T-helper 9 cell (primary cell): ENCODE data around the gene UNC13B.

ENCODE experiments used
- DNase-seq: peaks from one replicate; pipeline ENCODE4 v3.0.0-alpha.2; 2020

UNC13B gene

GRCh38 chr9:35279946-35280345 is 118.1 kb downstream of the UNC13B start:
- DNase-seq: no peak

- no peak for DNase-seq
Observed at GRCh38 chr9:35280399-35280798, 118.6 kb downstream of the UNC13B start.

- no peak for DNase-seq
Observed at GRCh38 chr9:35285731-35286130, 123.9 kb downstream of the UNC13B start.

GRCh38 chr9:35286381-35286780 is 124.6 kb downstream of the UNC13B start:
- no peak for DNase-seq

GRCh38 chr9:35287987-35288632 is 126.3 kb downstream of the UNC13B start:
- DNase-seq: no peak

GRCh38 chr9:35288778-35289177 is 127.0 kb downstream of the UNC13B start:
- no peak for DNase-seq

GRCh38 chr9:35293376-35293964 is 131.7 kb downstream of the UNC13B start:
- no peak for DNase-seq

- no peak for DNase-seq
Observed at GRCh38 chr9:35294066-35294465, 132.3 kb downstream of the UNC13B start.

GRCh38 chr9:35294556-35294955 is 132.7 kb downstream of the UNC13B start:
- no peak for DNase-seq

GRCh38 chr9:35295369-35296036 is 133.7 kb downstream of the UNC13B start:
- no peak for DNase-seq

GRCh38 chr9:35303567-35303966 is 141.8 kb downstream of the UNC13B start:
- DNase-seq: no peak

GRCh38 chr9:35306283-35306682 is 144.5 kb downstream of the UNC13B start:
- DNase-seq: no peak

GRCh38 chr9:35308316-35308715 is 146.5 kb downstream of the UNC13B start:
- no peak for DNase-seq

GRCh38 chr9:35311891-35312639 is 150.3 kb downstream of the UNC13B start:
- DNase-seq: no peak

GRCh38 chr9:35313460-35313859 is 151.7 kb downstream of the UNC13B start:
- DNase-seq: no peak

- DNase-seq: no peak
Observed at GRCh38 chr9:35313916-35314315, 152.1 kb downstream of the UNC13B start.

- no peak for DNase-seq
Observed at GRCh38 chr9:35318741-35319140, 156.9 kb downstream of the UNC13B start.

- no peak for DNase-seq
Observed at GRCh38 chr9:35322075-35322885, 160.5 kb downstream of the UNC13B start.

GRCh38 chr9:35324966-35325365 is 163.2 kb downstream of the UNC13B start:
- no peak for DNase-seq

GRCh38 chr9:35333551-35333950 is 171.7 kb downstream of the UNC13B start:
- DNase-seq: no peak

GRCh38 chr9:35335164-35335563 is 173.4 kb downstream of the UNC13B start:
- no peak for DNase-seq

- no peak for DNase-seq
Observed at GRCh38 chr9:35338086-35338485, 176.3 kb downstream of the UNC13B start.
